8988T (cell line): Measurements from ENCODE around the gene NUCB1.
"Not testable (repeated sequence)": the region's sequence is repeated elsewhere in the genome, so short reads cannot be mapped to it uniquely, and the experiment has no call there.

ENCODE experiments used
- DNase-seq: peaks from one replicate; pipeline ENCODE4 v3.0.0; 2011

NUCB1 gene

DNA sequence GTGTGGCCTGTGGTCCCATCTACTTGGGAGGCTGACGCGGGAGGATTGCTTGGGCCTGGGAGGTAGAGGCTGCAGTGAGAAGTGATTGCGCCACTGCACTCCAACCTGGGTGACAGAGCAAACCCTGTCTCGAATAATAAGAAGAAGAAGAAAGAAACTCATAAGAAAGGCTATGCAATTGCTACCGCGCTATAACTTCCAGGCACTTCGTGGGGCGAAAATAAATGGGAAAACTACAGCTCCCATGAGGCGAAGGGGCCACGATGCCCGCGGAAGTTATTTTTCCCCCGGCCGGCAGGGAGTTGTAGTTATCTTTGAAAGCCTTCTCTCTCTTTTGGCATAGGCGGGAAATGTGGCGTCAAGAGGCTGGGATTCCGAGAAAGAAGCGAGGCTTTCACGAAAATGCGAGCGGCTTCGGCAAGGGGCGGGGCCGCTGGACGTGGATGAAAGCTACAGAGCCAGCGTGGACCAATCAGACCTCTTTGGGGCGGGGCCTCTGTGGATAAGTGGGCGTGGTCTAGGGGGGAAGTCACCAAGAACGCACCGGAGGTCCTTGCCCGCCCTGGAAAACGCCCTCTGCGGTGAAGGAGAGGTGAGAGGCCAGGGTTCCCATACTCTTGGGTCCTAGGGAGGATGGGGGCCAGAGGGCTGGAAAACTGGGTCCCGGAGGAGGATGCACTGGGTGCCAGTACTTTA, at the start of gene NUCB1:
Gene NUCB1 (plus strand): TSS at position 532 of the 696 bp plus-strand sequence. CDS start 485 bp downstream, outside the sequence.
- DNase-seq = peak; percentile 92

- DNase-seq = no peak
These were observed 47.8 kb upstream of the NUCB1 start for GRCh38 chr19:48852292-48852691.

- no peak for DNase-seq
These were observed 46.6 kb upstream of the NUCB1 start for GRCh38 chr19:48853483-48853882.

- DNase-seq = no peak
These were observed 46.0 kb upstream of the NUCB1 start for GRCh38 chr19:48854103-48854502.

DNA sequence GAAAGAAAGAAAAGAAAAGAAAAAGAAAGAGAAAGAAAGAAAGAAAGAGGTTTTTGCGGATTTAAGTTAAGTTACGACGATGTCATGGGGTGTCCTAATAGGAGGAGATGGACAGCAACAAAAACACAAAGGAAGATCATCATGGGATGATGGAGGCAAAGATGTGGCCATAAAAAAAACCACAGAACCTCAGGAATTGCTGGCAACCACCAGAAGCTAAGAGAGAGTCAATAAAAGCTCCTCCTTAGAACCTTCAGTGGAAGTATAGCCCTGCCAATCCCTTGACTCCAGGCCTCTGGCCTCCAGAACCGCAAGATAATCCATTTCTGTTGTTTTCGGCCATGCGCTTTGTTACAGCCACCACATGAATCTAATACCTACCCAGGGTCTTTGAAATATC, 43.2 kb upstream of the NUCB1 start:
- no peak for DNase-seq

DNA sequence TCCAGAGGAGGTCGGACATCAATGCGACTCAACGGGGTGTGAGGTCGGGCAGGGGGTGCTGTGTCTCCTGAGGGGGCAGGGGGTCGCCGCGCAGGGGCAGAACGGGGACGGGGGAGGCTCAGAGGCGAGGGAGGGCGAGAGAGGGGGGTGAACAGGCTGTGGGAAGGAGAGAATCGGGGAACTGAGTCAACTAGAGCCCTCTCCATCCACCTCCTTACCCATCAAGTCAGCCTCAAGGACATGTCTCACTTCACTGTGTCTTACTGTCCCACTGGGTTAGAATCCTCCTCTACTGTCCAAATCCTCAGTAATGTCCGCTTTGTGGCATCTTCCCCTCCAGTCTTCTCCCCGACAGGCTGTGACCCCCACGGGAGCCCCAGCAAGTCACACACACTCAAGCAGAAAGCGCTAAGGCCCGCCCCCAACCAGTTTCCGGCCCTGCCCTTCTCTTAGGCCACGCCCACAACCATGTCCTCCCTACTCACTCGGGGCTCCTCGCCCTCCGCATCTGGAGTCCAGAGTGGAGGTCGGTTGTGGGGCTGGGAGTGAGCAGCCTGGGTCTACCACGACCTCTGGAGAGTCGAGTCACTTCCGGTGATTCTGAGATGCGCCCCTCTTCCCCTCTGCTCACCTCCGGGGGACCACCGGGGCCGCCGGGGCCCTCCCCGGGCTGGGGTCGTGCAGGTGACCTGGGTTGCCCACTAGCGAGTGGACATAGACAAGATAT, 41.0 kb upstream of the NUCB1 start:
- DNase-seq = no peak

DNA sequence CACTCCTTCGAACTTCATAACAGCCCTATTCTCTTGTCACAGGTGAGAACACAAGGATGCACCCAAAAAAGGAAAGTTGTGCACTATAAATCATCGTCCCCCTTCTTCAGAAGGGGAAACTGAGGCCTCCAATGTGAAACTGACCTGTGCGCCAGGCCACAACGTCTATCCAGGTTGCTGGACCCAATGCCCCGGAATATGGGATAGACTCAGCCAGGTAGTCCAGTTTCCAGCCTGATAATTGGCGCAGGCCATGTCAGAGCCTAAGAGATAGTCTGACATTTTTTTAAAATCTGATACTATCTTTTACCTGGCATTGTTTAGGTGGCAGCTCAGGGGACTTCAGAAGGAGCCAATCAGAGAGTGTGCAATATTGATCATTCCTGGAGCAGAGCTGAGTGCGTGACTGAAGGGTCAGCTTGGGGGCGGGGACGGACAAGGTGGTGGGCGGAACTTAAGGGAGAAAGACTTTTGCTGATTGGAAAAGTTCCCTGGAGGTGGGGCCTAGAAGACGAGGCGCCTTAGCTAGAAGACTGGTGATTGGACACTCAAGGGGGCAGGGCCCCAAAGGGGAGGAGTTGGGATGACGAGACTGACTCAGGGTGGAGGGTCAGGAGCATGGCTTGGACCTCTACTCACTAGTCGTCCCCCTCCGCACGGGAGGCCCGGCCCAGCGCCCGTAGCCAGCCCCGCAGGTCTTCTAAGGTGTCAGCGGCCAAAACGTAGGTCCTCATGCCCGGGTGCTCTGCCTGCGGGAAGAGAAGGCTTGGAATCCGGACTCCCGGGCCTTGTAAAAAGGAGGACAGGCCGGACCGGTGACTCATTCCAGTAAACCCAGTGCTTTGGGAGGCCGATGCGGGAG, 40.2 kb upstream of the NUCB1 start:
- DNase-seq = no peak

DNA sequence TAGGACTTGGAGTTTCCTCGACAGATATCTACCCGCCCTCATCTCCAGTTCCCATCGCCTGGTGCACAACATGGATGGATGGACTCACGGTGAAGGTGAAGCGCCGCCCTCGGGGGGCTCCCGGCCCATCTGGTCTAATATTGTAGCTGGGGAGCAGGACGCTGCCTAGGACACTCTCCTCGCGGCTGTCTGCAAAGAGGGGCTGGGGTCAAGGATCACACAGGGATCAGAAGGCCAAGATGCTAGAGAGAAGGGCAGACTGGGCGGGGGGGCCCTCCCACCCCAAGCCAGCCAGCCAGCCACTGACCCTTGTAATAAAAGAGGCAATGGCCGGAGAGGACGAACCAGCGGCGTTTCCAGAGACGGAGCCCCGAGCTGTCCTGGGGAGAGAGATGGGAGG, 38.8 kb upstream of the NUCB1 start:
- DNase-seq = no peak

- DNase-seq = no peak
These were observed 37.3 kb upstream of the NUCB1 start for GRCh38 chr19:48862827-48863226.

GRCh38 chr19:48866692-48867091, 33.4 kb upstream of the NUCB1 start:
- no peak for DNase-seq

DNA sequence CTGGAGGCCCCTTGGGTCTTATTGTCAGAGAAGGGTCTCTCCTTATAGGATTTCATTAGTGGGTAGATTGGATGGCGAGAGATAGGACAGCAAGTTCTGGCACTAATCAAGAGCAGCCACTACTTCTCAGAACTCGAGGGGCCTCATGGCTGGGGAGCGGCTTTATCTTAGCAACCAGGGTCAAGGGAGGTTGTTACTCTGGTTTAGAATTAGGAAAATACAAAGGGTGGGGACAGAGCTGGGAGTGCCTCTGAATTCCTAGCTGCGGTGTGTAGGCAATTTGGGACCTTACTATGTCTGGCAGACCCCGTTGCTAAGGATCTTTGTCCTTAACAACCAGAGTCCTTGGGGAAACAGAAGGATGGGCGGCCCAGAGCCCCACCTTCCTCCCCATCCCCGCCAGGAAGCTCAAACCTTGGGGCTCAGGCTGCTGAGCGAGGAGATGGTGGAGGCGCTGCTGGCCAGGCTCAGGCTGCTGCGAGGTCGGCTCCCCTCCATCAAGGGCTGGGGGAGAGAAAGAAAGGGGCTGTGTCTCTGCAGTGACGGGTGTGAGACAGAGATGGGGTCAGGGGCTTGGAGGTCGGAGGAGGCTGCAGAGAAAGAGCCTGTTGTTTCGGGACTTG, 32.9 kb upstream of the NUCB1 start:
- no peak for DNase-seq

- no peak for DNase-seq
These were observed 32.4 kb upstream of the NUCB1 start for GRCh38 chr19:48867746-48868113.

GRCh38 chr19:48868114-48868886, 31.8 kb upstream of the NUCB1 start, which contains the start of gene PLEKHA4:
TSS of gene PLEKHA4 (minus strand) at chr19:48868617. CDS start at chr19:48867620, 997 bp downstream.
- no peak for DNase-seq

DNA sequence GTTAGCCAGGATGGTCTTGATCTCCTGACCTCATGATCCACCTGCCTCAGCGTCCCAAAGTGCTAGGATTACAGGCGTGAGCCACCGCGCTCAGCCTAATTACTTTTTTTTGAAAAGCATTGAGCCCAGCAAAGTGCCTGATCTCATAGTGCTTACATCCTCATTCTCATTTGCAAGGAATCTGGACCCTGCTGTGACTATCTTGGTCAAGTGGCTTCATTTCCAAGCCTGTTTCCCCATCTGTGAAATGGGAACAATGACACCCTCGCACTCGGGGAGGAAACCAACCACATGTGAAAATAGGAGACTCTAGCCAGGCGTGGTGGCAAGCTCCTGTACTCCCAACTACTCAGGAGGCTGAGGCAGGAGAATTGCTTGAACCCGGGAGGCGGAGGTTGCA, 30.1 kb upstream of the NUCB1 start:
- no peak for DNase-seq

- not testable (repeated sequence) for DNase-seq
These were observed 28.5 kb upstream of the NUCB1 start for GRCh38 chr19:48871471-48872181.

- DNase-seq = peak; percentile 71
These were observed 27.8 kb upstream of the NUCB1 start, which contains the start of gene PPP1R15A for GRCh38 chr19:48872182-48872883. TSS of gene PPP1R15A (plus strand) at chr19:48872421. CDS start at chr19:48873234, 813 bp downstream.

- DNase-seq = peak; percentile 66
These were observed 27.1 kb upstream of the NUCB1 start for GRCh38 chr19:48872884-48873475.

GRCh38 chr19:48873476-48874302, 26.4 kb upstream of the NUCB1 start:
- no peak for DNase-seq
